HG02943 (cell line): ENCODE results near the gene ZFHX3.

Source experiments
- ATAC-seq: cut with Tn5 transposase; IDR thresholded peaks from one replicate; pipeline ENCODE4 v1.9.1; 2021; ENCODE audit warnings: mild to moderate bottlenecking, low read depth, moderate library complexity; ENCODE audit not compliant: unreplicated experiment

Gene ZFHX3

DNA sequence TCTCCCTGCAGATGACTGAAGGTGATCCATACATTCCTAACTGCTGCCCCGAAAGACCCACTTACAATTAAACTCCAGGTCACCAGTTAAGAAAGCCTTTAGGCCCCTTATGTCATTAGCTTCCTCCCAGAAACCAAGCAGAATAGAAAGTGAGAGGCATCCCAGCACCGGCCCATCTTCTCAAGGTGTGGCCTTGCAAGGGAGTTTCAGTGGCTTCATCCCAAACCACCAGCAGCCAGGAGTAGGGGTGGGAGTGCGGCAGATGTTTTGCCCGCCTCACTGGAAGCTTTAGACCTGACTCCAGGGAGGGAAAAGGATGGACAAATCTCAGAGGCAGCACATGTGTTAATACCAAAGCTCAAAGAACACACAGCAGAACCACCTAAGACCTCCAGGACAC is 5.1 kb downstream of the ZFHX3 start:
- no peak for ATAC-seq

DNA sequence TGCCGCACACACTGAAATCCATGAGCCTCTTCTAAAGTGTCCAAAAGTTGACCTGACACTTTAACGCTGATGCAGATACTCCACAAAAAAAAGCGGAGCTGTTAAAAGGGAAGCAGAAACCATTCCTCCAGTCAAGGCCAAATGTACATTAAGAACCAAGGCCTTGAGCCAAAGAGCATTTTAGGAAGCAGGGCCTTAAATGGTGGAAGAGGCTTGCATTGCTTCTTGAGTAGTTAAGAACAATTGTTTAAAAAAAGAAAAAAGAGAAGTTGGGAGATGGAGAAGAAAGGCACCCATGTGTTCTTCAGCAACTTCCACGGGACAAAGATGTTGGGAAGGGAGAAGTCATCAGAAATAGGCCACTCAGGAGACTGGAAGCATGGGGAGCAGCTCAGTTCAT is 6.3 kb downstream of the ZFHX3 start:
- no peak for ATAC-seq

- no peak for ATAC-seq
Observed at GRCh38 chr16:73040735-73041402, 7.1 kb downstream of the ZFHX3 start.

DNA sequence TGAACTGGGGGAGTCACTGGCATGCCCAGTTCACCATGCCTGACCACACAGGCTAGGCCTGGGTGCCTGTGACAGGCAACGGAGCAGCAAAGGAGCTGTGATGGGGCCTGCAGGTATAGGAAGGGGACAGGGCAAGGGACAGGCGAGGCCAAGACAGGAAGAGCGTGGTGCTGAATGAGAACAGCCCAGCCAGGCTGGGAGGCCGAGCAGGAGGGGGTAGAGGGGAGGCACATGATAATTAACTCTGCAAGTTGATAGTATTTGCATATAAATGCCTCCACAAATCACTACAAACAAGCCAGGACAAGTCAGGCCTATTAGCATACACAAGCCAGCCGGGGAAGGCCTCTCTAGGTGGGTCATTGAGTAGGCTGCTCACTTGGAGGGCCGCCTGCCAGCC is 7.8 kb downstream of the ZFHX3 start:
- no peak for ATAC-seq

DNA sequence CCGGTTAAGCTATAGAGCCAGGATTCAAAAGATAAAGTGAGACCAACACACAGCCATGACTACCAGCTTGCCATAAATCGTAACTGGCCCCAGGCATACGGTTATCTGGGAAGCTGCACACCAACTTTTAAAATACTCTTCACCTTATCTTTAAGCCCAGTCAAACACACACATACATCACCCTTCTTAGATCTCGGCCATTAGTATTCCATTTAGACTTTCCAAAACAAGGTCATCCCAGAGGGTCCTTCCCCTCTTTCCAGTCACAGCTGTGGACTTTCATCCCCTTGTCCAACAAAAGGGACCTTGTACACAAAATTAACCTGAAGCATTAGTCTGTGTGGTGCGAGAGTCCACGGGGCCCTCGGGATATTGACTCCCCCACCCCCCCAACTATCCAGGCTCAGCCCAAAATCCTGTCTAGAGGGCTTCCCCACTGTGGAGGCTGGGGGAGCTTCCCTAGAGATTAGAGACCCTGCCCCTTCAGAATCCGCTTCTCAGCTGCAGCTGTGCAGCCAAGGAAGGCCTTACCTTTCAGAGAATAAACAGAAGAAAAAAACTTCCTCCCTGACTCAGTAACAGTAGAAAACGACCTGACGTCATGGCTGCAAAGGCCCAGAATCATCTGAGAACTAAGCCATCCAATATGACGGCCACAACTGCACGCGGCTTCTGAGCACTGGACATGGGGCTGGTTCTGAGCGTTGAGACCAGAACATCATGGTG is 9.9 kb downstream of the ZFHX3 start:
- no peak for ATAC-seq

- ATAC-seq: no peak
Observed at GRCh38 chr16:73037331-73037745, 10.6 kb downstream of the ZFHX3 start.

- peak; percentile 75 for ATAC-seq
Observed at GRCh38 chr16:73036074-73036826, 11.7 kb downstream of the ZFHX3 start.

DNA sequence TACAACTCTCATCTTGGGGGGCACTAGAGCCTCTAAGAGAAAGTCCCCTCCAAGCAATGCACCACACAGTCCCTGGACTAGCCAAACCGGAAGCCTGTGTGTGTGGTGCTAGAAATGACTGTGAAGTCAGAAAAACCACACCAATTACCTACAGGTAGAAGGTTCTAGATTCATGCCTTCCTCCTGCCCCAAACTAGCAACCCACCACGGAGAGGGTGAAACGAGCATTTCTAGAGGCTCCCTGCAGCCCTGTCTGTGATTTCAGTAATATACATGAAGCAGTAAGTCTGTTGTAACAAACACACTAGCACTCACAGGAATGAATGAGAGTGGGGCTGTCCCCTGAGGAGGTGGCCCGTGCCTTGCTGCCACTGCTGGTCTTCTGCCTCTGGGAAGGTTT is 13.6 kb downstream of the ZFHX3 start:
- ATAC-seq: no peak

DNA sequence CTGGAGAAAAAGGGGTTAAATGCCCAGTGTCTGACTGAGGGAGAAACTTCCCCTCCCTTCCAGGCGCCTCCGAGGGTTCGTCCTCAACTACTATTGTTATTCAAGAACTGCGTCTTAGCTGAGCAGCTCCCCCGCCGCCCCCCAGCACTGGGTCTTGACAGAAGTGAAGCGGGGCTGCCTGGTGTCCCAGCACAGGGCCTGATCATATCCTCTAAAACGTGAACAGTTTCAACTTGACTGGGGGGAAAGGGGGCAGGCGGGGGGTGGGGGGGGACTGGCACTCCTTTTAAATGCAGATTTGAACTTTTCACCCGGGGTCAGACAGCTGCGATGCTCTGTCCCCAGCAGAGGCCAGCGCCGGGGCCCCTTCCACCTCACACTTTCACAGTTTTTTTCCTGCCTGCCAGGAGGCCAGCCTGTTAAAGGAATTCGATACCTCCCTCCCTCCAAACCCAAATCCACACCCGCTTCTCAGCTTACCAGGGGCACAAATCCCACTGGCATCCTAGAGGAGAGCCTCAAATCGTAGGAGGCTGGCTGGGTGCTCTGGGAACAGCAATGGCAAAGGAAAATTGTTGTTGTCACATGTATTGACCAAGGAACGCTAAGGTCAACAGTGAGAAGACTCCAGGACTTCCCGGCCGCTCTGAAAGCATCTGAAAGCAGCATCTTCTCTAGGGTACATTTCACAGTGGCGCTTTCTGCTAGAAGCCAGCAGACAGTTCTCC is 14.5 kb downstream of the ZFHX3 start:
- ATAC-seq: no peak

DNA sequence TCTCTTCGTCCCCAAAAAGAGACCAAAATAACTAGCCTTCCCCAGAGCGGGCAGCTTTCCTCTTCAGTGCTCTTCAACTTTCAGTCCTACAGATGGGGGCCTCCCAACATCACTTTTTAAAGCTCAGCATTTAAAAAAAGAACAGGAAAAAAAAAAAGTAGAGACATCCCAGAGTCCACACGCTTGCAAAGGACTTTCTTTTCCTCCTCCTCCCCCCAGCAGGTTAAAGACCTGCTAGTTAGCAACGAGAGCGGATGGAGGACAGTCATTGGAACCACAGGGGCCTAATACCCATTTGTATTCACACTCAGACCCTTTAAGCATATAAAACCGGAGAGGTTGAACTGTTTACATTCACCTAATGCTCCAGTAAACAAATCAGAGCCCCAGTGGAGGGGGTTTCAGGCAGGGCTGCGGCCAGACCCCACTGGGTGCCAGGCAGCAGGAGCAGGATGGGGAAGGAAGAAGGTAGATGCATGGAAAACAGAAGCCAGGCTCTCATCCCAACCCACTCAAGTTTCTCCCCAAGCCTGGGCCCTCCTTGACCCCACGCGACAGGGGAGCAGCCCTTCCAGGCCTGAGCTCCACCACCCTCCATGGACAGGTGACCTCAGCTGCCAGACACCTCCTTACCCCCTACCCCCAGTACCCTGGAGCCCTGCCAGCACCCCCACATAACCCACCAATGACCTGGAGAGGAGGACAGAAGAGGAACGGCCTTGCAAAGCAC is 15.2 kb downstream of the ZFHX3 start:
- no peak for ATAC-seq

- no peak for ATAC-seq
Observed at GRCh38 chr16:73031984-73032383, 15.9 kb downstream of the ZFHX3 start.

DNA sequence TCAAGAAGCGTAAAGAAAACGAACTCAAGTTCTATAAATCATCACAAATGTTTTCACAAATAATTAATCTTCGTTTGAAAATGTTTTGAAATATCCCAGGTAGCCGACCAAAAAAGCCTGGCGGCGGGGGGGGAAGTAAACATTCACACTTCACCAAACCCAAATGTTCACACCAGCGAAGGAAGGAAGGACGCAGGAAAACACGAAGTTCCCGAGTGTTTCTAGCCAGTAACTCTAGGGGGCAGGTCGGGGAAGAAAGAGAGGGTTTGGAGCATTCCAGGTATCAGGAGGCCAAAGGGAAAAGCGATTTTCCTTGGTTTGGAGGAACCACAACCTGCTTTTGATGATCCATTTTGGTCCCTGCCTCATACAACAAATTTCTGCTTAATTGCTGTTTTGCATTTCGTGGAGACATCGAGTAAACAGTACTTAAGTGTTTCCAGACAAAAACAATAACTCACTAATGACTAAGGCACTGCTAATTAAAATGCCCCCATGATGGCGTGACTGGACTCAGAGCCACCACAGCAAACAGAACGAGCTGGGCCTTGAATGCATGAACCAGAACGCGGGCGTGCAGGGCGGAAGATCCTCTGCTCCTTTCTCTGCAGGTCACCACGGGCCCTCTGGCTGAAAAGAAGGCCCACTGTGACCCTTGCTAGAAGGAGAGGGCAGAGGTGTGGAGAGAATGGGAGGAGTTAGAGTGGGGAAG is 16.6 kb downstream of the ZFHX3 start:
- ATAC-seq: no peak

DNA sequence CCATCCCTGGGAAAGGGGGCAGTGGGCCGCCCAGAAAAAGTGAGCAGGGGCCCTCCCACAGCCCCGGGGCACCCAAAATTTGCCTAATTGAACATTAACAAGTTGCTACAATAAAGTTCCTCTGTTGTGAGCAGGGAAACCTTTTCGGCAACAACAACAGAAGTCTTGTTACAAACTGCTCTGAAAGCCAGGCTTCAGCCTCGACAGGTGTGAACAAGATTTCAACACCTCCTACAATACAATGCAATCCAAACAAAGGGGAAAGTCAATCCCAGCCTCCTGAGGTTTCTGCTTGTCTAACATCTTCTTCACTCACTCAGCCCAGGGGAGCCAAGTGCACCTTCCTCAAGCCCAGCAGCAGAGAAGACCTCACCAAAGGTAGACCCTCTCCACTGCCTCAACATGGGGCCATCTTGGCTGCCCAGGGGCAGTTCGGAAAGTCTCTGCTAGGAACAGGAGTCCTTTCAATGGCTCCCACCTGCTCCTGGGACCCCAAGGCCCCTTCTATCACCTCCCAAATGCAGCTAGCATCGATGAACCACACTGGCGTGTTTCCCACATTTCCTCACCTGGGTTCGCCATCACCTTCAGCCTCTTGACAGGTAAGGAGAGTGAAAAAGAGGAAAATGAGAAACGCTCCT is 19.1 kb downstream of the ZFHX3 start:
- no peak for ATAC-seq

- no peak for ATAC-seq
Observed at GRCh38 chr16:73028263-73028662, 19.7 kb downstream of the ZFHX3 start.

DNA sequence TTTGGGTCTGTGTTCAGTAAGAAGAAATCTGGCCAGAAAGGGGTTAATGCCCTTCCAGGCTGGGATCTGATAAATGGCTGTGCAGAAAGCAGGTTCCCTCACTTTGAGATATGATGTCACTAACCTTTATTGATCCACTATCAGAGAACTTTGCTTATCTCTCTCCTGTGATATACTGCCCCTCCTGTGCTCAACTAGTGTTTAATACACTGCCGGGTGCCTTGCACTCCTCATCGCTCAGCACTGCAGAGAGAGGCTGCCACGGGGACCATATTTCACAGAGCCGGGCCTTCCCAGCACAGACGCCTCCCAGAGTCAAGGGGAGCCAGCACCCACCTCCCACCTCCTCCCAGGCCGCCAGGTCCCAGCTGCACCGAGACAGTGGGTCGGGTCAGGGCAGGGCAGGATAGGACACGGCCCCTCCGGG is 20.2 kb downstream of the ZFHX3 start:
- ATAC-seq: no peak

DNA sequence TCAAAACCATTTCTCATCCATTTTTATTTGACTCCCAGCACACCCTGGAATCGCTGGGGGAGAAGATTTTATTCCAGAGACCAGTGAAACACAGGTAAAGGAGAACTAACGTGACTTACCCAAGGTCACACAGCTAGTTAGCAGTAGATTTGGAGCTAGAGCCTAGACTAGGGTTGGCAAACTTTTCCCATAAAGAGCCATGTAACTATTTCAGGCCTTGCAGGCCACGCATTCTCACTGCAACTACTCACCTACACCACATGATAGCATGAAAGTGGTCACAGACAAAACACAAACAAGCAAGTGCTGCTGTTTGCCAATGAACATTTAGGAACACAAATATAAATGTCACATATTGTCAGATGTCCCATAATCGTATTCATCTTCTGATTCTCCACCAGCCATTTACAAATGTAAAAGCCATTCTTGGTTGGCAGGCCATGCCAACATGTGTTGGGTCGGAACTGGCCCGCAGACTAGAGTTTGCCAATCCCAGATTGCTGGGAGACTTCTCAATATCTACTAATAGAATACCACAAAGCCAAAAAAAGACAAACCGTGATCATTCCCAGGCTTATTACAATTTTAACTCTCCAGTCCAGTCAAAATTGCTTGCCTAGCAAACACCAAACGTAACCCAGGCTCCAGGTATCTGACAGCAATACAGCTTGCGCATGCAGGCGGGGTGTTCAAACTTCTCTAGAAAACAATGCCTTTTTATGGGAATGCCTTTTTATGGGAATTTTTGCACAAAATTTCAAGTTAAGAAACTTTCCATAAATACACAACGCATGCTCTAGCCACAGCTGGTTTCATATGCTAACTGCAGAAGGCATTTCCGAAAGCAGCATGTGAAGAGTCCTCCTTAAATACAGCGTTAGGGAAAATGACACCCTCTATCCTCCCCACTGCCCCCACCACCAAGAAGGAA is 20.9 kb downstream of the ZFHX3 start:
- ATAC-seq: no peak

- no peak for ATAC-seq
Observed at GRCh38 chr16:73025856-73026210, 22.1 kb downstream of the ZFHX3 start.

GRCh38 chr16:73025151-73025855 is 22.6 kb downstream of the ZFHX3 start:
- ATAC-seq: no peak
